Measurements from ENCODE around the gene LRRTM4. TPM values are rescaled to one million over a fixed set of nuclear protein-coding genes. Genes with fewer than 3 reads are reported as not detected.
A peak's percentile ranks its signal among the peaks of the same experiment; 100 is the strongest.

The LRRTM4 gene
- polyA plus RNA-seq, 1 donor from 2014 or later = 37.1 TPM

DNA sequence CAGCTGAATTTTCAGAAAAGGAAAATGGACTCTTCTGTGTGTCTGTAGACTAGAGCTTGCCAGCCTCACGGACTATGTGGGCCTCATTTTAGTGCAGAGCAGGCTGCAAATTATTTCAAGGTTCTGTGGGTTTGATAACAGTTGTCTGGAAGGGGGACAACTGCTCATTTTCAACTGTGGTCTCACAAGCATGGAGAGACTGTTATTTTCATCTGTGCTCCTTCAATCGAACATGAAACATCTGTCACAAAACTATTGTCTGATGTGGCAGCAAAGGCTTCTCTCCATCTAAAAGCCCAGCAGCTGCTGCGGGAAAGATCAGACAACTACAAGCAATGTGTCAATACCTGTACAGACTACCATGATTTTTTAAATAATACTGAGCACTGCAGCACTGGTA, 211.8 kb downstream of the LRRTM4 start:
- Histone ChIP-seq H3K4me2 (ENCODE audit: low read length) (no peak overlapping the region), H3K27ac (ENCODE audit: low read length) (peak overlapping the region; percentile 39), H3F3A (ENCODE audit: insufficient read depth, low read length, poor library complexity, severe bottlenecking) (no peaks in the 10 kb centered on the region), H3K36me3 (ENCODE audit: insufficient read depth, low read length) (no peaks in the 10 kb centered on the region), H3K9ac (ENCODE audit: low read length) (no peak overlapping the region), H2AFZ (ENCODE audit: low read depth, low read length) (no peak overlapping the region), H3K9me2 (ENCODE audit: insufficient read depth, low read length) (no peaks in the 10 kb centered on the region), H3K9me3 (ENCODE audit: low read length) (no peaks in the 10 kb centered on the region), H3K27me3 (ENCODE audit: insufficient read depth, low read depth, low read length) (no peaks in the 10 kb centered on the region), H3K4me3 (ENCODE audit: low read length) (no peak overlapping the region), H3K79me2 (replicated peaks; ENCODE audit: insufficient read depth, low read length) (no peaks in the 10 kb centered on the region), H4K20me1 (ENCODE audit: insufficient read depth) (no peaks in the 10 kb centered on the region)
- TF ChIP-seq MXI1 (conservative IDR thresholded peaks at IDR 0.05; ENCODE audit: poor library complexity, severe bottlenecking) = no peak
- peak; percentile 37 for TF ChIP-seq POLR2AphosphoS5 (IDR thresholded peaks at IDR 0.05)
- peak; percentile 65 for TF ChIP-seq EP300 (conservative IDR thresholded peaks at IDR 0.05; ENCODE audit: poor library complexity, severe bottlenecking)
- TF ChIP-seq, protein P1, sequence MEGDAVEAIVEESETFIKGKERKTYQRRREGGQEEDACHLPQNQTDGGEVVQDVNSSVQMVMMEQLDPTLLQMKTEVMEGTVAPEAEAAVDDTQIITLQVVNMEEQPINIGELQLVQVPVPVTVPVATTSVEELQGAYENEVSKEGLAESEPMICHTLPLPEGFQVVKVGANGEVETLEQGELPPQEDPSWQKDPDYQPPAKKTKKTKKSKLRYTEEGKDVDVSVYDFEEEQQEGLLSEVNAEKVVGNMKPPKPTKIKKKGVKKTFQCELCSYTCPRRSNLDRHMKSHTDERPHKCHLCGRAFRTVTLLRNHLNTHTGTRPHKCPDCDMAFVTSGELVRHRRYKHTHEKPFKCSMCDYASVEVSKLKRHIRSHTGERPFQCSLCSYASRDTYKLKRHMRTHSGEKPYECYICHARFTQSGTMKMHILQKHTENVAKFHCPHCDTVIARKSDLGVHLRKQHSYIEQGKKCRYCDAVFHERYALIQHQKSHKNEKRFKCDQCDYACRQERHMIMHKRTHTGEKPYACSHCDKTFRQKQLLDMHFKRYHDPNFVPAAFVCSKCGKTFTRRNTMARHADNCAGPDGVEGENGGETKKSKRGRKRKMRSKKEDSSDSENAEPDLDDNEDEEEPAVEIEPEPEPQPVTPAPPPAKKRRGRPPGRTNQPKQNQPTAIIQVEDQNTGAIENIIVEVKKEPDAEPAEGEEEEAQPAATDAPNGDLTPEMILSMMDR (IDR thresholded peaks at IDR 0.05; ENCODE audit: poor library complexity, severe bottlenecking) = no peak
- no peak for TF ChIP-seq RAD21 (conservative IDR thresholded peaks at IDR 0.05)
- TF ChIP-seq TAF1 (IDR thresholded peaks at IDR 0.05; ENCODE audit: low read depth) = no peak

DNA sequence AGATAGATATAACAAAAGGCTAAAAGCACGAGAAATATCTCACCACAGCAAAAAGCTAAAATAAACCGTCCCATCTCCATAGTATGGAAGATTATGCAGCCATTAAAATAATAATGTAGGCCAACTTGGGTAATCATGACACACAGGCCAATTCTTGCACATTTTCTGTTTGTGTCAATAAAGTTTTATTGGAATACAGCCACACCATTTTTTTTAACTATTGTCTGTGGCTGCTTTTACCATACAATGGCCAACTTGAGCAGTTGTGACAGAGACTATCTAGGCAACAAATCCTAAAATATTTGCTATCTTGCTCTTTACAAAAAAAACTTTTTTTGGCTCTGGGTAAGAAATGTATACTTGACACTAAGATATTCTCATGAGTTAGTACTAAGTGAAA, 212.5 kb downstream of the LRRTM4 start:
- Histone ChIP-seq H3K36me3 (ENCODE audit: insufficient read depth, low read length) (no peaks in the 10 kb centered on the region), H3K27ac (ENCODE audit: low read length) (no peak overlapping the region), H3K4me2 (ENCODE audit: low read length) (no peak overlapping the region), H3F3A (ENCODE audit: insufficient read depth, low read length, poor library complexity, severe bottlenecking) (no peaks in the 10 kb centered on the region), H4K20me1 (ENCODE audit: insufficient read depth) (no peaks in the 10 kb centered on the region), H3K9ac (ENCODE audit: low read length) (no peak overlapping the region), H2AFZ (ENCODE audit: low read depth, low read length) (no peak overlapping the region), H3K9me2 (ENCODE audit: insufficient read depth, low read length) (no peaks in the 10 kb centered on the region), H3K4me3 (ENCODE audit: low read length) (no peak overlapping the region), H3K9me3 (ENCODE audit: low read length) (no peaks in the 10 kb centered on the region), H3K27me3 (ENCODE audit: insufficient read depth, low read depth, low read length) (no peaks in the 10 kb centered on the region), H3K79me2 (replicated peaks; ENCODE audit: insufficient read depth, low read length) (no peaks in the 10 kb centered on the region)
- TF ChIP-seq EZH2 (IDR thresholded peaks at IDR 0.05; ENCODE audit: borderline replicate concordance, insufficient read depth, low read length, poor library complexity, severe bottlenecking) (no peak), TAF1 (IDR thresholded peaks at IDR 0.05; ENCODE audit: low read depth) (no peak), SMC3 (conservative IDR thresholded peaks at IDR 0.05; ENCODE audit: poor library complexity) (no peak), MXI1 (conservative IDR thresholded peaks at IDR 0.05; ENCODE audit: poor library complexity, severe bottlenecking) (no peak), POLR2AphosphoS5 (IDR thresholded peaks at IDR 0.05) (no peak), EP300 (conservative IDR thresholded peaks at IDR 0.05; ENCODE audit: poor library complexity, severe bottlenecking) (no peak), RAD21 (conservative IDR thresholded peaks at IDR 0.05) (no peak)
- TF ChIP-seq, protein P2, sequence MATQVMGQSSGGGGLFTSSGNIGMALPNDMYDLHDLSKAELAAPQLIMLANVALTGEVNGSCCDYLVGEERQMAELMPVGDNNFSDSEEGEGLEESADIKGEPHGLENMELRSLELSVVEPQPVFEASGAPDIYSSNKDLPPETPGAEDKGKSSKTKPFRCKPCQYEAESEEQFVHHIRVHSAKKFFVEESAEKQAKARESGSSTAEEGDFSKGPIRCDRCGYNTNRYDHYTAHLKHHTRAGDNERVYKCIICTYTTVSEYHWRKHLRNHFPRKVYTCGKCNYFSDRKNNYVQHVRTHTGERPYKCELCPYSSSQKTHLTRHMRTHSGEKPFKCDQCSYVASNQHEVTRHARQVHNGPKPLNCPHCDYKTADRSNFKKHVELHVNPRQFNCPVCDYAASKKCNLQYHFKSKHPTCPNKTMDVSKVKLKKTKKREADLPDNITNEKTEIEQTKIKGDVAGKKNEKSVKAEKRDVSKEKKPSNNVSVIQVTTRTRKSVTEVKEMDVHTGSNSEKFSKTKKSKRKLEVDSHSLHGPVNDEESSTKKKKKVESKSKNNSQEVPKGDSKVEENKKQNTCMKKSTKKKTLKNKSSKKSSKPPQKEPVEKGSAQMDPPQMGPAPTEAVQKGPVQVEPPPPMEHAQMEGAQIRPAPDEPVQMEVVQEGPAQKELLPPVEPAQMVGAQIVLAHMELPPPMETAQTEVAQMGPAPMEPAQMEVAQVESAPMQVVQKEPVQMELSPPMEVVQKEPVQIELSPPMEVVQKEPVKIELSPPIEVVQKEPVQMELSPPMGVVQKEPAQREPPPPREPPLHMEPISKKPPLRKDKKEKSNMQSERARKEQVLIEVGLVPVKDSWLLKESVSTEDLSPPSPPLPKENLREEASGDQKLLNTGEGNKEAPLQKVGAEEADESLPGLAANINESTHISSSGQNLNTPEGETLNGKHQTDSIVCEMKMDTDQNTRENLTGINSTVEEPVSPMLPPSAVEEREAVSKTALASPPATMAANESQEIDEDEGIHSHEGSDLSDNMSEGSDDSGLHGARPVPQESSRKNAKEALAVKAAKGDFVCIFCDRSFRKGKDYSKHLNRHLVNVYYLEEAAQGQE (IDR thresholded peaks at IDR 0.05; ENCODE audit: borderline replicate concordance) = no peak
- TF ChIP-seq, protein P1 (IDR thresholded peaks at IDR 0.05; ENCODE audit: poor library complexity, severe bottlenecking) = no peak
